ENCODE data around the gene CCDC71.

CCDC71 gene

DNA sequence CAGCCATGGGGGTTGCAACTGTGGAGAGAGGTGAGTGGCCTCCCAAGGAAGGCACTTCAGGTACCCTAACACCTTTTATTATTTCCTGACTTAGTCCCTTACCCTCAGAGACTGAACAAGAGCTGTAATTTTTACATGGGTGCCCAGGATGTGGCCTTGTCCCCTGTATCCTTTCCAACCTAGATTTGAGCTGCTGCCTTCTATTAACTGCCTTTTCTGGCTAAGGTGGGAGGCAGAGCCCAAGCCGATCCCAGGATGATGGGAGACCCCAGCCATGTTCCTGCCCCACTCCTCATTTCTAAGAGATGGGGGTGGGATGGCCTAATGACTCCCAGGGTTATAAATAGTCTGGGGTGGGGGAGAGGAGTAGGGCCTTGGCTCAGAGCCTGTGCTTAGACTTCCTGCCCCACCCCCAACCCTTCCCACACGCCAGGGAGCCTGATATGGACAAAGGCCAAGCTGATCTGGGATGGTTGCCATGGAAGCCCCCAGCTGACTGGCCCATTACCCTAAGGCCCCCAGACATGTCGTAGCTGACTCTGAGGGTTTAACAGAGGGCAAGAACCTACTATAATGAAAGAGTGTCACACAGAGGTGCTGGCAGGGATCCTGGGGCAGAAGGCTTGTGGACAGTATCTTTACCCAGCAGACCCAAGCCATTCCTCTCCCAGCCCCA is 7.1 kb upstream of the CCDC71 start:
- no peaks in the 10 kb centered on the region for H3F3A ChIP-seq (ENCODE audit: insufficient read depth, low read length)
- no peak overlapping the region for H3K4me3 ChIP-seq (ENCODE audit: low read length)
- no peaks in the 10 kb centered on the region; the same call in 1 of the 2 replicates for H3K27me3 ChIP-seq (replicated peaks; ENCODE audit: insufficient read depth, low read length)
- no peak overlapping the region for H3K4me2 ChIP-seq (ENCODE audit: low read depth, low read length)
- no peaks in the 10 kb centered on the region for H3K4me1 ChIP-seq (ENCODE audit: low read length)
- no peak overlapping the region for H2AFZ ChIP-seq (ENCODE audit: low read length)
- no peaks in the 10 kb centered on the region for H3K9me3 ChIP-seq (replicated peaks; ENCODE audit: insufficient read depth, low read length)
- H3K79me2 ChIP-seq (ENCODE audit: low read length), result no peaks in the 10 kb centered on the region
- H3K9ac ChIP-seq (ENCODE audit: low read length), result no peak overlapping the region
- no peaks in the 10 kb centered on the region for H3K9me2 ChIP-seq (replicated peaks; ENCODE audit: insufficient read depth, low read length)
- TF ChIP-seq, protein P1, sequence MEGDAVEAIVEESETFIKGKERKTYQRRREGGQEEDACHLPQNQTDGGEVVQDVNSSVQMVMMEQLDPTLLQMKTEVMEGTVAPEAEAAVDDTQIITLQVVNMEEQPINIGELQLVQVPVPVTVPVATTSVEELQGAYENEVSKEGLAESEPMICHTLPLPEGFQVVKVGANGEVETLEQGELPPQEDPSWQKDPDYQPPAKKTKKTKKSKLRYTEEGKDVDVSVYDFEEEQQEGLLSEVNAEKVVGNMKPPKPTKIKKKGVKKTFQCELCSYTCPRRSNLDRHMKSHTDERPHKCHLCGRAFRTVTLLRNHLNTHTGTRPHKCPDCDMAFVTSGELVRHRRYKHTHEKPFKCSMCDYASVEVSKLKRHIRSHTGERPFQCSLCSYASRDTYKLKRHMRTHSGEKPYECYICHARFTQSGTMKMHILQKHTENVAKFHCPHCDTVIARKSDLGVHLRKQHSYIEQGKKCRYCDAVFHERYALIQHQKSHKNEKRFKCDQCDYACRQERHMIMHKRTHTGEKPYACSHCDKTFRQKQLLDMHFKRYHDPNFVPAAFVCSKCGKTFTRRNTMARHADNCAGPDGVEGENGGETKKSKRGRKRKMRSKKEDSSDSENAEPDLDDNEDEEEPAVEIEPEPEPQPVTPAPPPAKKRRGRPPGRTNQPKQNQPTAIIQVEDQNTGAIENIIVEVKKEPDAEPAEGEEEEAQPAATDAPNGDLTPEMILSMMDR (IDR thresholded peaks at IDR 0.05; ENCODE audit: low read length), result no peak
- no peak for TF ChIP-seq EZH2 (optimal IDR thresholded peaks at IDR 0.05; ENCODE audit: low read depth, low read length)
- no peak for TF ChIP-seq EZH2phosphoT487 (IDR thresholded peaks at IDR 0.05; ENCODE audit: low read length)
- no peak overlapping the region for H3K27ac ChIP-seq (ENCODE audit: low read length)
- H4K20me1 ChIP-seq (ENCODE audit: insufficient read depth, low read length), result no peaks in the 10 kb centered on the region
- no peak for DNase-seq
- no peaks in the 10 kb centered on the region for H3K36me3 ChIP-seq (replicated peaks; ENCODE audit: insufficient read depth, low read length)

DNA sequence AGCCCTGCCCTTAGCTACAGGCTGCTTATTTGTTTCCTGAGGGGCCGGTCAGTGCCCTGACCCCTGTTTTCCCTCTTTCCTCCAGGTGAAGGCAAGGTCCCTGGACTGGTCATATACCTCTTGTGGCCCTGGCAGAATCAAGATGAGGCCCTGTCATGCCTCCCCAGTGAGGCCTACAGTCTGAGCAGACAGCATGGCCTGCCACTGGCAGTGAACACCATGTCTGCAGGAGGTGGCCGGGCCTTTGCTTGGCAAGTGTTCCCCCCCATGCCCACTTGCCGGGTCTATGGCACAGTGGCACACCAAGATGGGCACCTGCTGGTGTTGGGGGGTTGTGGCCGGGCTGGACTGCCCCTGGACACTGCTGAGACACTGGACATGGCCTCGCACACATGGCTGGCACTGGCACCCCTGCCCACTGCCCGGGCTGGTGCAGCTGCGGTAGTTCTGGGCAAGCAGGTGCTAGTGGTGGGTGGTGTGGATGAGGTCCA is 6.5 kb upstream of the CCDC71 start:
- no peak for DNase-seq
- Histone ChIP-seq H3K79me2 (ENCODE audit: low read length) (no peaks in the 10 kb centered on the region), H4K20me1 (ENCODE audit: insufficient read depth, low read length) (no peaks in the 10 kb centered on the region), H3K27me3 (replicated peaks; ENCODE audit: insufficient read depth, low read length) (no peaks in the 10 kb centered on the region; the same call in 1 of the 2 replicates), H3K9ac (ENCODE audit: low read length) (no peak overlapping the region), H3K9me3 (replicated peaks; ENCODE audit: insufficient read depth, low read length) (no peaks in the 10 kb centered on the region), H3K36me3 (replicated peaks; ENCODE audit: insufficient read depth, low read length) (no peaks in the 10 kb centered on the region), H3K4me2 (ENCODE audit: low read depth, low read length) (no peak overlapping the region), H2AFZ (ENCODE audit: low read length) (no peak overlapping the region), H3K4me3 (ENCODE audit: low read length) (no peak overlapping the region), H3K4me1 (ENCODE audit: low read length) (no peaks in the 10 kb centered on the region), H3K27ac (ENCODE audit: low read length) (no peak overlapping the region), H3K9me2 (replicated peaks; ENCODE audit: insufficient read depth, low read length) (no peaks in the 10 kb centered on the region), H3F3A (ENCODE audit: insufficient read depth, low read length) (no peaks in the 10 kb centered on the region)
- TF ChIP-seq, protein P1 (IDR thresholded peaks at IDR 0.05; ENCODE audit: low read length), result no peak
- TF ChIP-seq EZH2 (optimal IDR thresholded peaks at IDR 0.05; ENCODE audit: low read depth, low read length), result no peak
- TF ChIP-seq EZH2phosphoT487 (IDR thresholded peaks at IDR 0.05; ENCODE audit: low read length), result no peak

DNA sequence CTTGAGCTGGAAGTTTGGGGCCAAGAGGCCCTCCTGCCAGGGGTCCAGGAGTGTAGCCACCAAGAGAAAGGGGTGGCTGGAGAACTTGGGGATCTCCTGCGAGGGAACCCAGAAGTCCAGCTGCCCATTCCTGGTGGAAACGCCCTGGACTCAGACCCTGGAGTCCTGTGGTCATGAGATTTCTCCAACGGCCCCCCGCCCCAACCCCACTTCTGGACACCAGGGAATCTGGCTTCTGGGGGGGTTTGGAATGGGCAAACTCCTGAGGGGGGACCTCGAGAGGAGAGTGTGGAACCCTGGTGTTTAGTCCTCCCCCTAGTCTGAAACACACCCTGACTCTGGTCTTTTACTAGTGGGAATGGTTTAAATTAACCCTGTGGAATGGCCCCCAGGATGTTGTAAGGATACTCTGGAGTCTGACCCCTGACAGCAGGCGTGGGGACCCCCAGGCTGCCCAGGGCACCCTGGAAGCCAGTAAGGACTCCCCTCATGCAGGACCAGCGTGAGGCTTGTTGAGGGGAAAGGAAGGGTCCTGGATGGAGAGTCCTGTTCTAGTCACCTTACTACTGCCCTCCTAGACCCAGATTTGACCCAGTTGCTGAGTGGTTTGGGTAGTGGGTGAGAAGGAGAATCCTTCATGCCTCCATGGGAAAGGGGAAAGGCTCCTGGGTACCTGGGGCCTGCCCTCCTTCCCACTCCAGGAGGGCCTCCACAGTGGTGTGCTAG is 5.8 kb upstream of the CCDC71 start:
- Histone ChIP-seq H3K27ac (ENCODE audit: low read length) (no peak overlapping the region), H3K36me3 (replicated peaks; ENCODE audit: insufficient read depth, low read length) (no peaks in the 10 kb centered on the region), H3K27me3 (replicated peaks; ENCODE audit: insufficient read depth, low read length) (no peaks in the 10 kb centered on the region; the same call in 1 of the 2 replicates), H3F3A (ENCODE audit: insufficient read depth, low read length) (no peaks in the 10 kb centered on the region), H3K4me1 (ENCODE audit: low read length) (no peaks in the 10 kb centered on the region), H3K79me2 (ENCODE audit: low read length) (no peaks in the 10 kb centered on the region), H2AFZ (ENCODE audit: low read length) (peak overlapping the region; percentile 98), H3K4me3 (ENCODE audit: low read length) (peak overlapping the region; percentile 86), H3K9ac (ENCODE audit: low read length) (peak overlapping the region; percentile 48; the same call in 1 of the 2 replicates), H4K20me1 (ENCODE audit: insufficient read depth, low read length) (no peaks in the 10 kb centered on the region), H3K9me3 (replicated peaks; ENCODE audit: insufficient read depth, low read length) (no peaks in the 10 kb centered on the region), H3K9me2 (replicated peaks; ENCODE audit: insufficient read depth, low read length) (no peaks in the 10 kb centered on the region), H3K4me2 (ENCODE audit: low read depth, low read length) (peak overlapping the region; percentile 89)
- no peak for TF ChIP-seq EZH2 (optimal IDR thresholded peaks at IDR 0.05; ENCODE audit: low read depth, low read length)
- TF ChIP-seq, protein P1 (IDR thresholded peaks at IDR 0.05; ENCODE audit: low read length), result no peak
- TF ChIP-seq EZH2phosphoT487 (IDR thresholded peaks at IDR 0.05; ENCODE audit: low read length), result no peak
- DNase-seq, result no peak
